SK-N-SH treated with all-trans-retinoic acid at 6 μM for 48 hours (cell line): ENCODE data around the gene CASP5.

Source experiments
- ARNTL ChIP-seq: fragments of 450-650 bp; formaldehyde crosslinking; IDR thresholded peaks from 2 replicates; pipeline ENCODE4 v1.5.0; 2020; ENCODE audit warnings: low read depth, mild to moderate bottlenecking, moderate library complexity, borderline replicate concordance
- CSDC2 ChIP-seq: fragments of 250-450 bp; sonication (Bioruptor Pico); IDR thresholded peaks from 2 replicates; pipeline ENCODE4 v1.5.0; 2020; ENCODE audit warnings: mild to moderate bottlenecking, moderate library complexity
- GLIS3 ChIP-seq: fragments of 250-450 bp; sonication (Bioruptor Pico); IDR thresholded peaks from 2 replicates; pipeline ENCODE4 v1.5.0; 2020; ENCODE audit warnings: mild to moderate bottlenecking, moderate library complexity
- SNAI2 ChIP-seq: fragments of 250-450 bp; sonication (Bioruptor Pico); IDR thresholded peaks from 2 replicates; pipeline ENCODE4 v1.5.0; 2020; ENCODE audit warnings: mild to moderate bottlenecking, moderate library complexity
- TOX ChIP-seq: fragments of 250-450 bp; sonication (Bioruptor Pico); IDR thresholded peaks from 2 replicates; pipeline ENCODE4 v1.8.0; 2021; ENCODE audit warnings: mild to moderate bottlenecking, moderate library complexity, borderline replicate concordance
- ZC3H10 ChIP-seq: fragments of 250-450 bp; sonication (Bioruptor Pico); IDR thresholded peaks from 2 replicates; pipeline ENCODE4 v1.5.1; 2021; ENCODE audit warnings: mild to moderate bottlenecking, moderate library complexity
- ZFP30 ChIP-seq: fragments of 450-650 bp; formaldehyde crosslinking; IDR thresholded peaks from 2 replicates; pipeline ENCODE4 v1.5.0; 2022; ENCODE audit warnings: mild to moderate bottlenecking, moderate library complexity
- ZNF70 ChIP-seq: fragments of 450-650 bp; formaldehyde crosslinking; IDR thresholded peaks from 2 replicates; pipeline ENCODE4 v1.5.0; 2020; ENCODE audit warnings: mild to moderate bottlenecking, moderate library complexity
- TF ChIP-seq, protein P1 (sequence below): fragments of 250-450 bp; sonication (Bioruptor Pico); IDR thresholded peaks from 2 replicates; pipeline ENCODE4 v1.5.1; 2020; ENCODE audit warnings: low read depth, mild to moderate bottlenecking, moderate library complexity
- TF ChIP-seq, protein P2 (sequence below): fragments of 250-450 bp; sonication (Bioruptor Pico); IDR thresholded peaks from 2 replicates; pipeline ENCODE4 v1.5.0; 2020; ENCODE audit warnings: mild to moderate bottlenecking, moderate library complexity
- TF ChIP-seq, protein P3 (sequence below): fragments of 250-450 bp; sonication (Bioruptor Pico); IDR thresholded peaks from 2 replicates; pipeline ENCODE4 v1.8.0; 2020; ENCODE audit warnings: mild to moderate bottlenecking, moderate library complexity, borderline replicate concordance

DNA sequence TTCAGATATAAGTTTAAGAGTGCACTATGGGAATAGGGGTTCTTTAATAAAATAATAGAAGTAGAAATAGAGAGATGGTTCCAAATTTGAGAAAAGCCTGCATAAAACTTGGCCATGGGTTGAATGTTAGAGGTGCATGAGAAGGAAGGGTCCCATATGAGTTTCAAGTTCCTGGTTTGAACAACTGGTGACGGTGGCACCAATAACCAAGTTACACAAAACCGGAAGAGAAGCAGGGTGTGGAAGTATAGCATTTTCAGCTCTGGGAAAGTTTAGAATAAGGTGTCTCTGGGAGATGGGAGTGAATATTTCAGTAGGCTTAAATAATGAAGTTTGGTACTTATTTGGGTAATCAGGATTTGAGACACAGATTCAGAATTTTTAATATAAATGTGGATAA is 9.5 kb upstream of the CASP5 start:
- no peak for TF ChIP-seq ARNTL (CRISPR knock-in tag)
- TF ChIP-seq ZC3H10, result no peak
- TF ChIP-seq ZFP30 (CRISPR knock-in tag), result no peak
- TF ChIP-seq, protein P1, sequence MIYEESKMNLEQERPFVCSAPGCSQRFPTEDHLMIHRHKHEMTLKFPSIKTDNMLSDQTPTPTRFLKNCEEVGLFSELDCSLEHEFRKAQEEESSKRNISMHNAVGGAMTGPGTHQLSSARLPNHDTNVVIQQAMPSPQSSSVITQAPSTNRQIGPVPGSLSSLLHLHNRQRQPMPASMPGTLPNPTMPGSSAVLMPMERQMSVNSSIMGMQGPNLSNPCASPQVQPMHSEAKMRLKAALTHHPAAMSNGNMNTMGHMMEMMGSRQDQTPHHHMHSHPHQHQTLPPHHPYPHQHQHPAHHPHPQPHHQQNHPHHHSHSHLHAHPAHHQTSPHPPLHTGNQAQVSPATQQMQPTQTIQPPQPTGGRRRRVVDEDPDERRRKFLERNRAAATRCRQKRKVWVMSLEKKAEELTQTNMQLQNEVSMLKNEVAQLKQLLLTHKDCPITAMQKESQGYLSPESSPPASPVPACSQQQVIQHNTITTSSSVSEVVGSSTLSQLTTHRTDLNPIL, result no peak
- no peak for TF ChIP-seq SNAI2 (CRISPR knock-in tag)
- TF ChIP-seq ZNF70, result no peak
- TF ChIP-seq, protein P2, sequence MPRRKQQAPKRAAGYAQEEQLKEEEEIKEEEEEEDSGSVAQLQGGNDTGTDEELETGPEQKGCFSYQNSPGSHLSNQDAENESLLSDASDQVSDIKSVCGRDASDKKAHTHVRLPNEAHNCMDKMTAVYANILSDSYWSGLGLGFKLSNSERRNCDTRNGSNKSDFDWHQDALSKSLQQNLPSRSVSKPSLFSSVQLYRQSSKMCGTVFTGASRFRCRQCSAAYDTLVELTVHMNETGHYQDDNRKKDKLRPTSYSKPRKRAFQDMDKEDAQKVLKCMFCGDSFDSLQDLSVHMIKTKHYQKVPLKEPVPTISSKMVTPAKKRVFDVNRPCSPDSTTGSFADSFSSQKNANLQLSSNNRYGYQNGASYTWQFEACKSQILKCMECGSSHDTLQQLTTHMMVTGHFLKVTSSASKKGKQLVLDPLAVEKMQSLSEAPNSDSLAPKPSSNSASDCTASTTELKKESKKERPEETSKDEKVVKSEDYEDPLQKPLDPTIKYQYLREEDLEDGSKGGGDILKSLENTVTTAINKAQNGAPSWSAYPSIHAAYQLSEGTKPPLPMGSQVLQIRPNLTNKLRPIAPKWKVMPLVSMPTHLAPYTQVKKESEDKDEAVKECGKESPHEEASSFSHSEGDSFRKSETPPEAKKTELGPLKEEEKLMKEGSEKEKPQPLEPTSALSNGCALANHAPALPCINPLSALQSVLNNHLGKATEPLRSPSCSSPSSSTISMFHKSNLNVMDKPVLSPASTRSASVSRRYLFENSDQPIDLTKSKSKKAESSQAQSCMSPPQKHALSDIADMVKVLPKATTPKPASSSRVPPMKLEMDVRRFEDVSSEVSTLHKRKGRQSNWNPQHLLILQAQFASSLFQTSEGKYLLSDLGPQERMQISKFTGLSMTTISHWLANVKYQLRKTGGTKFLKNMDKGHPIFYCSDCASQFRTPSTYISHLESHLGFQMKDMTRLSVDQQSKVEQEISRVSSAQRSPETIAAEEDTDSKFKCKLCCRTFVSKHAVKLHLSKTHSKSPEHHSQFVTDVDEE (CRISPR knock-in tag), result no peak
- TF ChIP-seq, protein P3, sequence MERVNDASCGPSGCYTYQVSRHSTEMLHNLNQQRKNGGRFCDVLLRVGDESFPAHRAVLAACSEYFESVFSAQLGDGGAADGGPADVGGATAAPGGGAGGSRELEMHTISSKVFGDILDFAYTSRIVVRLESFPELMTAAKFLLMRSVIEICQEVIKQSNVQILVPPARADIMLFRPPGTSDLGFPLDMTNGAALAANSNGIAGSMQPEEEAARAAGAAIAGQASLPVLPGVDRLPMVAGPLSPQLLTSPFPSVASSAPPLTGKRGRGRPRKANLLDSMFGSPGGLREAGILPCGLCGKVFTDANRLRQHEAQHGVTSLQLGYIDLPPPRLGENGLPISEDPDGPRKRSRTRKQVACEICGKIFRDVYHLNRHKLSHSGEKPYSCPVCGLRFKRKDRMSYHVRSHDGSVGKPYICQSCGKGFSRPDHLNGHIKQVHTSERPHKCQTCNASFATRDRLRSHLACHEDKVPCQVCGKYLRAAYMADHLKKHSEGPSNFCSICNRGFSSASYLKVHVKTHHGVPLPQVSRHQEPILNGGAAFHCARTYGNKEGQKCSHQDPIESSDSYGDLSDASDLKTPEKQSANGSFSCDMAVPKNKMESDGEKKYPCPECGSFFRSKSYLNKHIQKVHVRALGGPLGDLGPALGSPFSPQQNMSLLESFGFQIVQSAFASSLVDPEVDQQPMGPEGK (CRISPR knock-in tag), result no peak
- TF ChIP-seq GLIS3 (CRISPR knock-in tag), result no peak
- TF ChIP-seq CSDC2 (CRISPR knock-in tag), result no peak
- TF ChIP-seq TOX, result no peak
